Thyroid gland (tissue), 4 donors: ENCODE measurements around the gene PDE4DIP.
"Not testable (repeated sequence)": the region's sequence is repeated elsewhere in the genome, so short reads cannot be mapped to it uniquely, and the experiment has no call there.

Source experiments
- POLR2A ChIP-seq, 2 donors: fragments of 450-650 bp; IDR thresholded peaks; one replicate each; pipeline ENCODE4 v1.6.1; 2017; ENCODE audit warnings: antibody characterized with exemption in 2 of 2, mild to moderate bottlenecking in 2 of 2, moderate library complexity in 1 of 2
- TF ChIP-seq, protein P1 (sequence below), 6 experiments: fragments of 200-600 bp in 3 of 6; fragments of 450-650 bp in 3 of 6; sonication (generic) in 3 of 6; IDR thresholded peaks; one replicate each; pipeline ENCODE4 v1.5.1; 2016 to 2019; ENCODE audit warnings: antibody characterized with exemption in 6 of 6, mild to moderate bottlenecking in 2 of 6, inconsistent platforms in 1 of 6, moderate library complexity in 1 of 6

DNA sequence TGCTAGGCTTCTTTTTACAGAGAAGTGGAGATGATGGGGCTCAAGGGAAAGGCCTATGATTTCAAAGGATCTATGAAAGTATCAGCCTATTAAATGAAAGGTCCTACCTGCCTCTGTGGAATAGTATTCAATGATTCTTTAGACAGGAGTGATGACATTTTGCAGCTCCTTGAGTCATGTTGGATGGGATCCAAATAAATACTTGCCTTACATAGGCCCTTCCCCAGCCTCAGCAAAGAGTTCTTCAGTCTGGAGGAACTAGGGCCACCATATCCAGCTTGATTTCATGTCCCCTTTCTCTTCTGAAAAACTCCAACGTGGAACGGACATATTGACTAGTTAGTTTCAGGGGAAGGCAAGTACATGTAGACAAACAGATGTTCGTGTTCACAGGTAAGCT is 171.3 kb downstream of the PDE4DIP start:
- TF ChIP-seq, protein P1, sequence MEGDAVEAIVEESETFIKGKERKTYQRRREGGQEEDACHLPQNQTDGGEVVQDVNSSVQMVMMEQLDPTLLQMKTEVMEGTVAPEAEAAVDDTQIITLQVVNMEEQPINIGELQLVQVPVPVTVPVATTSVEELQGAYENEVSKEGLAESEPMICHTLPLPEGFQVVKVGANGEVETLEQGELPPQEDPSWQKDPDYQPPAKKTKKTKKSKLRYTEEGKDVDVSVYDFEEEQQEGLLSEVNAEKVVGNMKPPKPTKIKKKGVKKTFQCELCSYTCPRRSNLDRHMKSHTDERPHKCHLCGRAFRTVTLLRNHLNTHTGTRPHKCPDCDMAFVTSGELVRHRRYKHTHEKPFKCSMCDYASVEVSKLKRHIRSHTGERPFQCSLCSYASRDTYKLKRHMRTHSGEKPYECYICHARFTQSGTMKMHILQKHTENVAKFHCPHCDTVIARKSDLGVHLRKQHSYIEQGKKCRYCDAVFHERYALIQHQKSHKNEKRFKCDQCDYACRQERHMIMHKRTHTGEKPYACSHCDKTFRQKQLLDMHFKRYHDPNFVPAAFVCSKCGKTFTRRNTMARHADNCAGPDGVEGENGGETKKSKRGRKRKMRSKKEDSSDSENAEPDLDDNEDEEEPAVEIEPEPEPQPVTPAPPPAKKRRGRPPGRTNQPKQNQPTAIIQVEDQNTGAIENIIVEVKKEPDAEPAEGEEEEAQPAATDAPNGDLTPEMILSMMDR (IDR thresholded peaks at IDR 0.05), result not testable (repeated sequence)
- TF ChIP-seq POLR2A (IDR thresholded peaks at IDR 0.05), result not testable (repeated sequence)
